H9 (cell line): ENCODE measurements around the gene TMEM151B. TPM values are rescaled to one million over a fixed set of nuclear protein-coding genes. Genes with fewer than 3 reads are reported as not detected.

Experiments
- DNase-seq: peaks from one replicate; pipeline ENCODE4 v3.0.0-alpha.2; 2017
- H2AFZ ChIP-seq: one replicate; pipeline ENCODE4 v1.6.1; 2013; ENCODE audit warnings: mild to moderate bottlenecking, low read length, control low read depth, moderate library complexity
- H2AK5ac ChIP-seq: 2 replicates; pipeline ENCODE4 v1.6.1; 2013; ENCODE audit warnings: low read length, control low read depth, mixed read lengths; ENCODE audit not compliant: insufficient read length
- H2BK120ac ChIP-seq: one replicate; pipeline ENCODE4 v1.6.1; 2013; ENCODE audit warnings: low read depth, mild to moderate bottlenecking, low read length, control low read depth, inconsistent platforms; ENCODE audit not compliant: poor library complexity, severe bottlenecking
- H2BK12ac ChIP-seq: 2 replicates; pipeline ENCODE4 v1.6.1; 2013; ENCODE audit warnings: low read length, control low read depth, mixed read lengths, low read depth; ENCODE audit not compliant: insufficient read length
- H2BK15ac ChIP-seq: 2 replicates; pipeline ENCODE4 v1.6.1; 2013; ENCODE audit warnings: low read depth, low read length, control low read depth
- H2BK20ac ChIP-seq: one replicate; pipeline ENCODE4 v1.6.1; 2013; ENCODE audit warnings: low read depth, mild to moderate bottlenecking, low read length, control low read depth, inconsistent platforms; ENCODE audit not compliant: poor library complexity, severe bottlenecking
- H2BK5ac ChIP-seq: 2 replicates; pipeline ENCODE4 v1.6.1; 2013; ENCODE audit warnings: low read length, control low read depth, mixed read lengths; ENCODE audit not compliant: insufficient read length
- H3K14ac ChIP-seq: 2 replicates; pipeline ENCODE4 v1.6.1; 2013; ENCODE audit warnings: low read length, control low read depth; ENCODE audit not compliant: insufficient read depth
- H3K18ac ChIP-seq: 2 replicates; pipeline ENCODE4 v1.6.1; 2013; ENCODE audit warnings: low read depth, mild to moderate bottlenecking, mixed read lengths, low read length, control low read depth; ENCODE audit not compliant: insufficient read length
- H3K23ac ChIP-seq: 2 replicates; pipeline ENCODE4 v1.6.1; 2013; ENCODE audit warnings: low read length, control low read depth, mixed read lengths, low read depth; ENCODE audit not compliant: insufficient read length
- H3K23me2 ChIP-seq: 2 replicates; pipeline ENCODE4 v1.6.1; 2013; ENCODE audit warnings: low read depth, mild to moderate bottlenecking, mixed read lengths, low read length, control low read depth; ENCODE audit not compliant: insufficient read length, poor library complexity, severe bottlenecking
- H3K27ac ChIP-seq: 2 replicates; pipeline ENCODE4 v1.5.1; 2013; ENCODE audit warnings: low read length, control low read depth, mixed read lengths, low read depth; ENCODE audit not compliant: insufficient read length
- H3K27me3 ChIP-seq: 2 replicates; pipeline ENCODE4 v1.6.1; 2013; ENCODE audit warnings: low read length, control low read depth, inconsistent platforms; ENCODE audit not compliant: insufficient read depth
- H3K4ac ChIP-seq: 2 replicates; pipeline ENCODE4 v1.6.1; 2013; ENCODE audit warnings: low read depth, mild to moderate bottlenecking, control low read depth, inconsistent platforms, low read length, moderate library complexity
- H3K4me1 ChIP-seq: 2 replicates; pipeline ENCODE4 v1.6.1; 2013; ENCODE audit warnings: low read length, control low read depth, inconsistent platforms; ENCODE audit not compliant: insufficient read depth
- H3K4me2 ChIP-seq: 2 replicates; pipeline ENCODE4 v1.6.1; 2013; ENCODE audit warnings: low read length, control low read depth, mixed read lengths; ENCODE audit not compliant: insufficient read length, insufficient read depth
- H3K56ac ChIP-seq: 2 replicates; pipeline ENCODE4 v1.6.1; 2013; ENCODE audit warnings: low read depth, mild to moderate bottlenecking, mixed read lengths, low read length, control low read depth; ENCODE audit not compliant: insufficient read length
- H3K79me1 ChIP-seq: 2 replicates; pipeline ENCODE4 v1.6.1; 2013; ENCODE audit warnings: low read depth, mild to moderate bottlenecking, moderate library complexity, low read length, control low read depth, inconsistent platforms; ENCODE audit not compliant: insufficient read depth, poor library complexity, severe bottlenecking
- H3K79me2 ChIP-seq: 2 replicates; pipeline ENCODE4 v1.6.1; 2013; ENCODE audit warnings: low read length, control low read depth, inconsistent platforms; ENCODE audit not compliant: insufficient read depth
- H3K9ac ChIP-seq: 2 replicates; pipeline ENCODE4 v1.6.1; 2013; ENCODE audit warnings: low read length, control low read depth, mixed read lengths; ENCODE audit not compliant: insufficient read length; ENCODE audit errors: extremely low read depth
- H3K9me3 ChIP-seq: one replicate; pipeline ENCODE4 v1.6.1; 2013; ENCODE audit warnings: low read depth, low read length, inconsistent platforms; ENCODE audit not compliant: control insufficient read depth
- H3T11ph ChIP-seq: one replicate; pipeline ENCODE4 v1.6.1; 2013; ENCODE audit warnings: mild to moderate bottlenecking, low read length, control low read depth, inconsistent platforms
- H4K20me1 ChIP-seq: one replicate; pipeline ENCODE4 v1.6.1; 2013; ENCODE audit not compliant: control insufficient read depth, insufficient read length, insufficient read depth
- H4K5ac ChIP-seq: 2 replicates; pipeline ENCODE4 v1.6.1; 2013; ENCODE audit warnings: low read depth, mild to moderate bottlenecking, mixed read lengths, low read length, control low read depth; ENCODE audit not compliant: insufficient read length
- H4K8ac ChIP-seq: replicated peaks from 2 replicates; pipeline ENCODE4 v1.6.1; 2013; ENCODE audit warnings: low read length, control low read depth, mixed read lengths, low read depth; ENCODE audit not compliant: insufficient read length
- H4K91ac ChIP-seq: 2 replicates; pipeline ENCODE4 v1.6.1; 2013; ENCODE audit warnings: low read depth, mild to moderate bottlenecking, moderate library complexity, mixed read lengths, low read length, control low read depth; ENCODE audit not compliant: insufficient read length
- H3K27ac Mint-ChIP-seq, 3 experiments: 2 replicates in 2 of 3; 3 replicates in 1 of 3; pipeline ENCODE4 v1.8.0; 2020 to 2021; ENCODE audit warnings: mixed read lengths in 3 of 3, mild to moderate bottlenecking in 1 of 3, moderate library complexity in 1 of 3
- H3K27me3 Mint-ChIP-seq: 2 replicates; pipeline ENCODE4 v1.8.0; 2021; ENCODE audit warnings: low read depth, mild to moderate bottlenecking, moderate library complexity, mixed read lengths
- H3K36me3 Mint-ChIP-seq, 3 experiments: 2 replicates in 2 of 3; 3 replicates in 1 of 3; pipeline ENCODE4 v1.8.0; 2020 to 2021; ENCODE audit warnings: low read depth in 3 of 3, mixed read lengths in 3 of 3; ENCODE audit not compliant: insufficient read depth in 1 of 3
- H3K4me1 Mint-ChIP-seq, 2 experiments: 2 replicates each; pipeline ENCODE4 v1.8.0; 2020; ENCODE audit warnings: mixed read lengths in 2 of 2
- H3K4me3 Mint-ChIP-seq, 2 experiments: 2 replicates in 1 of 2; 3 replicates in 1 of 2; pipeline ENCODE4 v1.8.0; 2020 to 2021; ENCODE audit warnings: mild to moderate bottlenecking in 2 of 2, mixed read lengths in 2 of 2, moderate library complexity in 1 of 2
- H3K9me3 Mint-ChIP-seq, 2 experiments: 2 replicates in 1 of 2; 3 replicates in 1 of 2; pipeline ENCODE4 v1.8.0; 2020; ENCODE audit warnings: mild to moderate bottlenecking in 2 of 2, mixed read lengths in 2 of 2, moderate library complexity in 1 of 2
- CTCF ChIP-seq: fragments of 200-600 bp; sonication (generic); conservative IDR thresholded peaks from 3 replicates; pipeline ENCODE4 v1.8.0; 2021; ENCODE audit warnings: antibody characterized with exemption, mild to moderate bottlenecking
- WGBS: extraction: QIAGEN DNeasy Blood & Tissue Kit; methylation state at CpG from one replicate; pipeline ENCODE4 v1.1.7; 2013; ENCODE audit warnings: missing lambda C conversion rate, low lambda C conversion rate, mixed read lengths; ENCODE audit not compliant: insufficient read length; ENCODE audit errors: extremely low coverage; 5-methylcytosine and 5-hydroxymethylcytosine counted together
- total RNA-seq: library from RNA; stranded (reverse); gene quantifications from 2 replicates; pipeline ENCODE4 v1.2.1, GENCODE V29; 2021

The TMEM151B gene
- total RNA-seq, 1 experiment from 2014 or later, result 2.4 TPM

- Histone ChIP-seq H3K4me1 (peaks cover 8% of the 10 kb centered on the region; the same call in 1 of the 2 replicates), H4K8ac (no peak within 1 kb of the TSS), H3K4ac (no peak within 1 kb of the TSS), H2BK120ac (no peak within 1 kb of the TSS), H2AK5ac (no peak within 1 kb of the TSS), H3K14ac (peak within 1 kb of the TSS; percentile 11; the same call in 1 of the 2 replicates), H4K20me1 (no peaks in the 10 kb centered on the region), H3K18ac (no peak within 1 kb of the TSS), H3K23ac (no peak within 1 kb of the TSS), H3K79me2 (no peaks in the 10 kb centered on the region), H3K27ac (no peak within 1 kb of the TSS), H3K9ac (peak within 1 kb of the TSS; percentile 54), H3K79me1 (no peaks in the 10 kb centered on the region), H4K5ac (no peak within 1 kb of the TSS), H3K4me2 (peak within 1 kb of the TSS; percentile 84), H2BK20ac (no peak within 1 kb of the TSS), H2AFZ (no peak within 1 kb of the TSS), H4K91ac (no peak within 1 kb of the TSS), H3T11ph (no peak within 1 kb of the TSS), H2BK12ac (no peak within 1 kb of the TSS), H2BK15ac (no peak within 1 kb of the TSS), H3K56ac (no peak within 1 kb of the TSS), H3K23me2 (peaks cover 18% of the 10 kb centered on the region), H3K9me3 (no peaks in the 10 kb centered on the region), H3K27me3 (peaks cover 7% of the 10 kb centered on the region; the same call in 1 of the 2 replicates), H2BK5ac (no peak within 1 kb of the TSS)
- H3K4me3 Mint-ChIP-seq, result peak within 1 kb of the TSS; percentile 79 to 88
- DNase-seq, result peak; percentile 94
- H3K9me3 Mint-ChIP-seq, result no peaks in the 10 kb centered on the region; a peak in 1 of 5 replicates
- WGBS, result no CpG with 5 or more reads among the region's 72 CpGs
- TF ChIP-seq CTCF, result no peak
- H3K4me1 Mint-ChIP-seq, result peaks cover 42 to 49% of the 10 kb centered on the region in 2 experiments
- peak within 1 kb of the TSS in 1 of 3 experiments; percentile 40; a peak in 1 of 7 replicates for H3K27ac Mint-ChIP-seq
- peaks cover 22% of the 10 kb centered on the region for H3K27me3 Mint-ChIP-seq
- peaks cover 0 to 2% (median 0%) of the 10 kb centered on the region in 3 experiments; a peak in 2 of 7 replicates for H3K36me3 Mint-ChIP-seq
Measured at GRCh38 chr6:44265007-44265721, 5.1 kb upstream of the TMEM151B start, which contains the start of gene NFKBIE. NFKBIE (minus strand) TSS chr6:44265551; CDS start chr6:44265346, 205 bp downstream.
